ENCODE data around the gene CAMK4. TPM values are rescaled to one million over a fixed set of nuclear protein-coding genes. Genes with fewer than 3 reads are reported as not detected.

The CAMK4 gene
- 1 to 10 TPM in 3 of 4 donors, under 1 TPM in 1; 0.16 to 5.0 (median 4.4) TPM for total RNA-seq

DNA sequence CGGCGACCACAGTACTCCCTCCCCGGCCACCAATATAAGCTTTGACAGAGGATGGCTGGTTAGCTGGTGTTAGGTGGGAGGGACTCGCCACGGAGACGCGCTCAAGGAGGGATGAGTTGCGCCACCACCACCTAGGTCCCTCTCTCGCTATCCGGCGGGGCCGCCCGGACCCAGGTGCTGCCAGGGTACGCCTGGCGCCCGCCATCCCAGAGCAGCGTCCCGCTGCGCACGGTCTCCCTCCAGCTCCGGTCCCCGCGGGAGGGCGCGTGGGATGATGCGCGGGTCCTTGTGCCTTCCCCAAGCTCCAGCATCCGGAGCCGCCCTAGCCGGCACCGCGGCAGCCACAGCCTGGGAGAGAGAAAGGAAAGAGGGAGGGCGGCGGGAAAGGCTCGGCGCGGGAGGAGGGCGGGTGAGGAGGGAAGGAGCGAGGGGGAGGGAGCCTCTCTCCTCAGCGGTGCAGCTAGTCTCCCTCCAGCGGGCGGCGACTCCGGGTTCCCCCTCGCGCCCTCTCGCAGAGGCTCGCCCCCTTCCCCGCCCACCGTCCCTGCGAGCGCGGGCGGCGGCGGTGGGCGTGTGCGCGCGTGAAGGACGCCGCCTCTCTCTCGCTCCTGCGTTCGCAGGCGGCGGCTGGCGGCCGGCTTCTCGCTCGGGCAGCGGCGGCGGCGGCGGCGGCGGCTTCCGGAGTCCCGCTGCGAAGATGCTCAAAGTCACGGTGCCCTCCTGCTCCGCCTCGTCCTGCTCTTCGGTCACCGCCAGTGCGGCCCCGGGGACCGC is at the start of gene CAMK4:
Gene CAMK4 (plus strand): TSS at position 598 of the 774 bp plus-strand sequence. CDS start 100 bp downstream, at position 698.
- 0% methylated on average over 3 of the region's 89 CpGs; no CpG with 5 or more reads in 1 of the 2 donors for WGBS, 2 donors (ENCODE audit: low coverage in 1 of 2)
- H3K27ac ChIP-seq = peak within 1 kb of the TSS in 3 of 4 donors; percentile 56 to 70 (median 64)

GRCh38 chr5:111183064-111183463 is 41.1 kb upstream of the CAMK4 start:
- no peaks in the 10 kb centered on the region for H3K4me1 ChIP-seq
- TF ChIP-seq, protein P1, sequence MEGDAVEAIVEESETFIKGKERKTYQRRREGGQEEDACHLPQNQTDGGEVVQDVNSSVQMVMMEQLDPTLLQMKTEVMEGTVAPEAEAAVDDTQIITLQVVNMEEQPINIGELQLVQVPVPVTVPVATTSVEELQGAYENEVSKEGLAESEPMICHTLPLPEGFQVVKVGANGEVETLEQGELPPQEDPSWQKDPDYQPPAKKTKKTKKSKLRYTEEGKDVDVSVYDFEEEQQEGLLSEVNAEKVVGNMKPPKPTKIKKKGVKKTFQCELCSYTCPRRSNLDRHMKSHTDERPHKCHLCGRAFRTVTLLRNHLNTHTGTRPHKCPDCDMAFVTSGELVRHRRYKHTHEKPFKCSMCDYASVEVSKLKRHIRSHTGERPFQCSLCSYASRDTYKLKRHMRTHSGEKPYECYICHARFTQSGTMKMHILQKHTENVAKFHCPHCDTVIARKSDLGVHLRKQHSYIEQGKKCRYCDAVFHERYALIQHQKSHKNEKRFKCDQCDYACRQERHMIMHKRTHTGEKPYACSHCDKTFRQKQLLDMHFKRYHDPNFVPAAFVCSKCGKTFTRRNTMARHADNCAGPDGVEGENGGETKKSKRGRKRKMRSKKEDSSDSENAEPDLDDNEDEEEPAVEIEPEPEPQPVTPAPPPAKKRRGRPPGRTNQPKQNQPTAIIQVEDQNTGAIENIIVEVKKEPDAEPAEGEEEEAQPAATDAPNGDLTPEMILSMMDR (IDR thresholded peaks at IDR 0.05) = no peak
- TF ChIP-seq EP300 (IDR thresholded peaks at IDR 0.05) (no peak), POLR2A (IDR thresholded peaks at IDR 0.05) (no peak), POLR2AphosphoS5 (IDR thresholded peaks at IDR 0.05) (no peak)
- H3K27ac ChIP-seq = no peak overlapping the region
- WGBS, 2 donors (ENCODE audit: low coverage in 1 of 2) = 85 to 96% methylated on average over 3 of the region's 3 CpGs
- no peak for ATAC-seq
- no peaks in the 10 kb centered on the region for H3K36me3 ChIP-seq
- H3K27me3 ChIP-seq = no peaks in the 10 kb centered on the region
- no peak overlapping the region for H3K4me3 ChIP-seq
- H3K9me3 ChIP-seq = no peaks in the 10 kb centered on the region

More for the DNA sequence above, at the start of gene CAMK4:
- ATAC-seq = peak; percentile 93
- Histone ChIP-seq H3K9me3 (no peaks in the 10 kb centered on the region), H3K4me1 (peaks cover 0 to 21% (median 0%) of the 10 kb centered on the region in 3 donors), H3K27me3 (peaks cover 17% of the 10 kb centered on the region), H3K4me3 (peak within 1 kb of the TSS; percentile 20 to 54), H3K36me3 (no peaks in the 10 kb centered on the region)
- TF ChIP-seq EP300 (IDR thresholded peaks at IDR 0.05) (no peak), POLR2AphosphoS5 (IDR thresholded peaks at IDR 0.05) (no peak), POLR2A (IDR thresholded peaks at IDR 0.05) (no peak)
- TF ChIP-seq, protein P1 (IDR thresholded peaks at IDR 0.05) = peak in 1 of 4 experiments; percentile 35

DNA sequence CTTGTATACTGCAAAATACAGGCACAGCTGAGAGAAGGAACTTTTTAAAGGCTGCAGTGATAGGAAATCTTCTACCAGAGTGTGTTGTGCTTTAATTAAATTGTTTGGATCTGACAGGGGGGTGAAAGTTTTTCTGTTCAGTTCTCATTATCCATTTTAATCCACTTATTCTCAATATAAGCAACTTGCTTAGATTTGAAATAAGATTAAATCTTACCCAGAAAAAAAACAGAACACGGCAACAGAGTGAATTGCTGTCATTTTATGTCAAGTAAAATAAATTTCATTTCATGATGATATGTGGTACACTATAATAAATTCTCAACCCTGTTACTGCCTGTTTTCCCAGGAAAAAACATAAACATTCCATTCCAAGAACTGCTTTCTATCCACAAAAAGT is 37.1 kb upstream of the CAMK4 start:
- Histone ChIP-seq H3K36me3 (no peaks in the 10 kb centered on the region), H3K4me3 (no peak overlapping the region), H3K4me1 (no peaks in the 10 kb centered on the region), H3K27ac (no peak overlapping the region), H3K9me3 (no peaks in the 10 kb centered on the region), H3K27me3 (no peaks in the 10 kb centered on the region)
- ATAC-seq = no peak
- TF ChIP-seq EP300 (IDR thresholded peaks at IDR 0.05) (no peak), POLR2AphosphoS5 (IDR thresholded peaks at IDR 0.05) (no peak), POLR2A (IDR thresholded peaks at IDR 0.05) (no peak)
- TF ChIP-seq, protein P1 (IDR thresholded peaks at IDR 0.05) = no peak
- WGBS, 2 donors (ENCODE audit: low coverage in 1 of 2) = 44 to 64% methylated on average over 1 of the region's 1 CpG

DNA sequence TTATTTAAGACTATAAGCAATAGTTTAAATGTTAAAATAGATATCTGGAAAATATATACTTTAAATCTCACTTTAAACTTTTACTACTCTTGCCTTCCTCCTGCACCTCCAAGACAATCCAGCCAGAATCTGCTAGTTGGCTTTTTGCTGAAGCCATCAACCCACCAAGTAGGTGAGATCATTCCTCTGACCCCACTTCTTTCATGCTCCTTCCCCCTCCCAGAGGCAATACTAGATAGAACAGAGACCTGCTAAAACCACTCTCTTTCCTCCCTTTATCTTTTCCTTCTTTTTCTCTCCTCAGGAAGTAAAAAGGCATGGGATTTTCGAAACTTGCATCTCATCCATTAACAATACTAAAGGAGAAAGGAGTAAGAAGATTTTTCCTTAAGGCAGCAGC is 30.1 kb upstream of the CAMK4 start:
- Histone ChIP-seq H3K27ac (no peak overlapping the region), H3K9me3 (no peaks in the 10 kb centered on the region), H3K36me3 (no peaks in the 10 kb centered on the region), H3K27me3 (no peaks in the 10 kb centered on the region), H3K4me1 (no peaks in the 10 kb centered on the region), H3K4me3 (no peak overlapping the region)
- 62 to 100% methylated on average over 1 of the region's 1 CpG for WGBS, 2 donors (ENCODE audit: low coverage in 1 of 2)
- no peak for ATAC-seq
- TF ChIP-seq, protein P1 (IDR thresholded peaks at IDR 0.05) = no peak
- TF ChIP-seq EP300 (IDR thresholded peaks at IDR 0.05) = no peak
- no peak for TF ChIP-seq POLR2AphosphoS5 (IDR thresholded peaks at IDR 0.05)
- TF ChIP-seq POLR2A (IDR thresholded peaks at IDR 0.05) = no peak

DNA sequence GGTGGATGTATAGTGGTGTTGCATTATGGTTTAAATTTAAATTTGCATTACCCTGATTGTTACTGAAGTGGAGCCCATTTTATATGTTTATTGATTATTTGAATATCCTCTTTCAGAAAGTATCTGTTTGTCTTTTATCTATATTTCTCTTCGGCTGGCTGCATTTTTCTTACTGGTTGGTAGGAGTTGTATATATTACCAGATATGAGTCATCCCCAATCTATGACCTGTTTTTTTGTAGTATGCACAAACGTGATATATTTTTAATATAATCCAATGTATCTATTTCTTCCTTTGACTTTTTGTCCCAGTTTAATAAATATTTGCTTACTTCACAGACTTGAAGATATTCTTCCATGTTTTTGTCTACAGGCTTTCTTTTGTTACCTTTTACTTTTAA is 29.3 kb upstream of the CAMK4 start:
- no peak for TF ChIP-seq EP300 (IDR thresholded peaks at IDR 0.05)
- no peak for TF ChIP-seq POLR2A (IDR thresholded peaks at IDR 0.05)
- no peak for TF ChIP-seq POLR2AphosphoS5 (IDR thresholded peaks at IDR 0.05)
- Histone ChIP-seq H3K27me3 (no peaks in the 10 kb centered on the region), H3K36me3 (no peaks in the 10 kb centered on the region), H3K9me3 (no peaks in the 10 kb centered on the region), H3K27ac (no peak overlapping the region), H3K4me1 (no peaks in the 10 kb centered on the region), H3K4me3 (no peak overlapping the region)
- ATAC-seq = no peak
- 58 to 62% methylated on average over 2 of the region's 2 CpGs for WGBS, 2 donors (ENCODE audit: low coverage in 1 of 2)

Data from gastroesophageal sphincter (tissue), 4 donors.